HL-60 (cell line): ENCODE data around the gene MAN2B1.

ENCODE experiments used
- CTCF ChIP-seq: IDR thresholded peaks from one replicate; pipeline ENCODE4 v1.5.1; 2011; ENCODE audit warnings: low read length, control low read depth, inconsistent platforms; ENCODE audit not compliant: insufficient read depth
- POLR2AphosphoS5 ChIP-seq: IDR thresholded peaks from 2 replicates; pipeline ENCODE4 v1.6.1; 2012; ENCODE audit warnings: low read depth
- SPI1 ChIP-seq: IDR thresholded peaks from 2 replicates; pipeline ENCODE4 v1.6.1; 2012; ENCODE audit warnings: low read depth, mild to moderate bottlenecking, borderline replicate concordance

- TF ChIP-seq POLR2AphosphoS5: no peak
- no peak for TF ChIP-seq CTCF
- TF ChIP-seq SPI1: no peak
Measured at GRCh38 chr19:12706332-12706718, 39.8 kb upstream of the MAN2B1 start.
